Measurements from ENCODE around the gene NUDT8. TPM values are rescaled to one million over a fixed set of nuclear protein-coding genes. Genes with fewer than 3 reads are reported as not detected.

The NUDT8 gene
- total and polyA plus RNA-seq, 2 donors (not counting 1 experiment from before 2014, with no cell fraction given), result 6.9 to 7.1 TPM

- intact Hi-C loops (cut with micrococcal nuclease), result no loop called here
- Histone ChIP-seq H3K27me3 (replicated peaks in 1 of 4; ENCODE audit: control extremely low read depth in 1 of 4, control insufficient read depth in 3 of 4, insufficient read depth in 4 of 4, low read length in 3 of 4) (peaks cover 0 to 4% (median 2%) of the 10 kb centered on the region in 4 experiments), H3K79me2 (ENCODE audit: control insufficient read depth, insufficient read depth, low read length) (no peaks in the 10 kb centered on the region), H3K4me2 (replicated peaks; ENCODE audit: low read depth, low read length, poor library complexity, severe bottlenecking) (no peak overlapping the region), H3K9me3 (ENCODE audit: control extremely low read depth in 1 of 3, control insufficient read depth in 2 of 3, insufficient read depth in 1 of 3, low read length in 2 of 3) (no peaks in the 10 kb centered on the region), H3K4me1 (ENCODE audit: control insufficient read depth in 2 of 2, insufficient read depth in 2 of 2, low read length in 2 of 2) (peaks cover 6 to 8% of the 10 kb centered on the region in 2 donors), H3K36me3 (replicated peaks in 1 of 2; ENCODE audit: control extremely low read depth in 1 of 2, control insufficient read depth in 1 of 2, extremely low read depth in 1 of 2, insufficient read depth in 2 of 2, low read length in 1 of 2) (no peaks in the 10 kb centered on the region), H4K20me1 (ENCODE audit: control insufficient read depth, insufficient read depth, low read length, poor library complexity, severe bottlenecking) (no peaks in the 10 kb centered on the region), H3K9ac (ENCODE audit: low read length) (no peak overlapping the region), H2AFZ (ENCODE audit: insufficient read depth, low read depth, low read length, poor library complexity, severe bottlenecking) (no peak overlapping the region), H3K4me3 (ENCODE audit: control extremely low read depth in 1 of 5, extremely low read depth in 1 of 5, insufficient read depth in 1 of 5, low read depth in 2 of 5, low read length in 4 of 5) (no peak overlapping the region), H3K27ac (ENCODE audit: low read length in 2 of 2) (no peak overlapping the region)
- no peak overlapping the region for H3K27ac Mint-ChIP-seq
- ATAC-seq (ENCODE audit: low read depth) (no peak), DNase-seq (no peak)
- no peak overlapping the region for H3K4me3 Mint-ChIP-seq
- TF ChIP-seq CTCF (IDR thresholded peaks at IDR 0.05) (no peak), EZH2 (IDR thresholded peaks at IDR 0.05; ENCODE audit: borderline replicate concordance, insufficient read depth, low read depth, low read length, poor library complexity, severe bottlenecking) (no peak)
- 87% methylated on average over 20 of the region's 20 CpGs for WGBS (ENCODE audit: insufficient coverage)
- H3K27me3 Mint-ChIP-seq, result no peaks in the 10 kb centered on the region
- H3K9me3 Mint-ChIP-seq (ENCODE audit: insufficient read depth), result no peaks in the 10 kb centered on the region
- CTCF ChIA-PET, result interaction anchor here (0.6 to 5.3 kb wide), 3 partner anchors 12 to 467 kb away, joined by 7 to 50 read pairs (median 13); partner anchors contain the start of gene ACY3
- peaks cover 15% of the 10 kb centered on the region for H3K4me1 Mint-ChIP-seq
- POLR2A ChIA-PET, result interaction anchor here (1.1 kb wide), 1 partner anchor 20 kb away, joined by 4 read pairs; no protein-coding TSS in a partner anchor
Measured at GRCh38 chr11:67634366-67635230, 4.9 kb upstream of the NUDT8 start.

All from B cell (primary cell).